Stimulated activated CD8-positive, alpha-beta memory T cell treated with anti-CD3 and anti-CD28 coated beads, Interleukin-4, amount 100 ng/mL, for 48 hours (primary cell): ENCODE results near the gene UBXN10.

Experiments used
- DNase-seq: peaks from one replicate; pipeline ENCODE4 v3.0.0-alpha.2; 2020

The UBXN10 gene

GRCh38 chr1:20184481-20184900 lies 1.4 kb upstream of the UBXN10 start:
- no peak for DNase-seq

- peak; percentile 78 for DNase-seq
These were observed 681 bp upstream of the UBXN10 start for GRCh38 chr1:20184997-20185833.

GRCh38 chr1:20187103-20187812 lies 1.4 kb downstream of the UBXN10 start:
- peak; percentile 64 for DNase-seq

GRCh38 chr1:20187813-20188454 lies 2.0 kb downstream of the UBXN10 start:
- DNase-seq: no peak

GRCh38 chr1:20188455-20188817 lies 2.5 kb downstream of the UBXN10 start:
- DNase-seq: no peak

- no peak for DNase-seq
These were observed 3.8 kb downstream of the UBXN10 start for GRCh38 chr1:20189664-20190063.

- no peak for DNase-seq
These were observed 4.6 kb downstream of the UBXN10 start for GRCh38 chr1:20190256-20191160.

- DNase-seq: no peak
These were observed 5.5 kb downstream of the UBXN10 start for GRCh38 chr1:20191266-20191825.

- DNase-seq: no peak
These were observed 6.5 kb downstream of the UBXN10 start for GRCh38 chr1:20192364-20192763.

GRCh38 chr1:20192871-20193411 lies 7.0 kb downstream of the UBXN10 start:
- DNase-seq: no peak

- no peak for DNase-seq
These were observed 8.3 kb downstream of the UBXN10 start for GRCh38 chr1:20194224-20194623.

GRCh38 chr1:20194757-20195461 lies 9.0 kb downstream of the UBXN10 start:
- peak; percentile 87 for DNase-seq

- DNase-seq: no peak
These were observed 9.5 kb downstream of the UBXN10 start for GRCh38 chr1:20195462-20195780.

GRCh38 chr1:20197329-20197791 lies 11.5 kb downstream of the UBXN10 start:
- no peak for DNase-seq

- DNase-seq: no peak
These were observed 12.4 kb downstream of the UBXN10 start for GRCh38 chr1:20198296-20198695.

- DNase-seq: no peak
These were observed 13.0 kb downstream of the UBXN10 start for GRCh38 chr1:20198918-20199317.

GRCh38 chr1:20199403-20199802 lies 13.5 kb downstream of the UBXN10 start:
- DNase-seq: no peak

GRCh38 chr1:20199840-20200239 lies 13.9 kb downstream of the UBXN10 start:
- DNase-seq: no peak

GRCh38 chr1:20200966-20201365 lies 15.1 kb downstream of the UBXN10 start:
- no peak for DNase-seq

GRCh38 chr1:20202166-20202565 lies 16.3 kb downstream of the UBXN10 start:
- no peak for DNase-seq

- DNase-seq: no peak
These were observed 21.6 kb downstream of the UBXN10 start for GRCh38 chr1:20207546-20207945.
